Stimulated activated CD4-positive, alpha-beta T cell treated with anti-CD3 and anti-CD28 coated beads, Interleukin-15, amount 100 ng/mL, for 48 hours (primary cell): ENCODE data around the gene RTN4RL2.

ENCODE experiments used
- DNase-seq, 2 donors: peaks; one replicate each; pipeline ENCODE4 v3.0.0-alpha.2; 2020; ENCODE audit warnings: low read depth in 2 of 2

Gene RTN4RL2

DNA sequence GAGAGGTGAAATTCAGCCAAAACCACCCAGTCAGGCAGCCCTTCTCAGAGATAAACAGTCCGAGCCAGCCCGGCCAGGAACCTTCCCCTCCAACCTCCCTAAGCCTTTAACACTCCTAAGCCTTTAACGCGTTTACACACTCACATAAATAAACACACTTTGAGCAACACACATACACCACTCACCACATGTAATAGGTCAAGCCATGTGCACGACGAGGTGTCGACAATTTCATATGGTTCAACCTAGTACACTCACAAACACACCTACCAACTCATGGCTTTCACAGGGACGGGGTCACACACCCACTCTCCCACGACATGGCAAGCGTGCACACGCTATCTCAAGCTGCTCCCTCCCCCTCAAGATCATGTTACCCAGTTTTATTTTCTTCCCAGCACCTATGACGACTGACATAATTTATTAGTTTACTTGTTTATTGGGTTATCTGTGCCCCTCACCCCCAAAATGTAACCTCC, 39.7 kb downstream of the RTN4RL2 start:
- no peak for DNase-seq

GRCh38 chr11:57500515-57500914, 40.2 kb downstream of the RTN4RL2 start:
- DNase-seq: no peak

- DNase-seq: no peak
Observed at GRCh38 chr11:57500926-57501325, 40.6 kb downstream of the RTN4RL2 start.

DNA sequence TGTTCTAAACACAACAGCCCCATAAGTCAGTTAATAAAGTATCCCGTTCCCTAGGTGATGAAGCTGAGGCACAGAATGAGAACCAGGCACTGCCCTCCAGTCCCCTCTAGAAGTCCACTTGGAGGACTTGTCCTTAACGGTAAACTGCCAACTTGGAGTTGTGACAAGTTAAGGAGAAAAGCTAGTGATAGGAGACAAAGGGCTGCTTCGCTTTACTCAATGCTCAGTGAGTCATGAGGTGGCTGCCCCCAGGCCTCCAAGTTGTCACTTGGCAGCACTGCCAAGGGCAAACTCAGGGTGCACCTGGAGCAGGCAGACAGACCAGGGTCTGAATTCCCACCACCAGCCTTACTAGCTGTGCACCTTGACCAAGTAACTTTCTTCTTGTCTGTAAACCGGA, 41.6 kb downstream of the RTN4RL2 start:
- DNase-seq: no peak

DNA sequence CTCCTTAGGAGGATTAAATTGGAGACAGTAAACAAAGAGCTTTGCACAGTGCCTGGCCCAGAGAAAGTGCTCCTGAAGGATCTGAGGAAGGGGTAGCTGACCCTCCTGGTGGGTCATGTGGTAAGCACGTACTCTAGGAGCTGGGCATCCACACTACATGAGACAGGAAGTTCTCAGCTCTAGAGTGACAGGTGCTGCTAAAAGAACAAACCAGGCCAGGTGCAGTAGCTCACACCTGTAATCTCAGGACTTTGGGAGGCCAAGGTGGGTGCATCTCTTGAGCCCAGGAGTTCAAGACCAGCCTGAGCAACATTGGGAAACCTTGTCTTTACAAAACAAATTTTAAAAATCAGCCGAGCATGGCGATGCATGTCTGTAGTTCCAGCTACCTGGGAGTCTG, 42.0 kb downstream of the RTN4RL2 start:
- no peak for DNase-seq

DNA sequence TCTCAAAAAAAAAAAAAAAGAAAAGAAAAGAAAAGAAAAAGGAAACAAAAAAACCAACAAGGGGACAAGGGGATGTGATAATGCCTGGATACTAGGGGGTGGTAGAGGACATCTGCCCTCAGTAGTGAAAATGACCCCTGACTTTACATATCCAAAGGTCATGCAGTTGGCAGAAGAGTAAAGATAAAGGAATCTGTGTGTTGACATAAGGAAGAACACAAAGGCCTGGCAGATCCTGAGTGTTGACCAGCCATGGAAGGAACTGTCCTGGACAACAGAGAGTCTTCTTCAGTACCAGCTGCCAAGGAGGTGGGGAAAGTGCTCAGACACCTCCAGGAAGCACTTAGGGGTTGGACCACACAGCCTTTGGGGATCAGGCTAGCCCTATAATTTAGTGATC, 42.5 kb downstream of the RTN4RL2 start:
- DNase-seq: no peak

- DNase-seq: no peak
Observed at GRCh38 chr11:57504511-57504910, 44.2 kb downstream of the RTN4RL2 start.

GRCh38 chr11:57506522-57506921, 46.2 kb downstream of the RTN4RL2 start:
- DNase-seq: no peak

DNA sequence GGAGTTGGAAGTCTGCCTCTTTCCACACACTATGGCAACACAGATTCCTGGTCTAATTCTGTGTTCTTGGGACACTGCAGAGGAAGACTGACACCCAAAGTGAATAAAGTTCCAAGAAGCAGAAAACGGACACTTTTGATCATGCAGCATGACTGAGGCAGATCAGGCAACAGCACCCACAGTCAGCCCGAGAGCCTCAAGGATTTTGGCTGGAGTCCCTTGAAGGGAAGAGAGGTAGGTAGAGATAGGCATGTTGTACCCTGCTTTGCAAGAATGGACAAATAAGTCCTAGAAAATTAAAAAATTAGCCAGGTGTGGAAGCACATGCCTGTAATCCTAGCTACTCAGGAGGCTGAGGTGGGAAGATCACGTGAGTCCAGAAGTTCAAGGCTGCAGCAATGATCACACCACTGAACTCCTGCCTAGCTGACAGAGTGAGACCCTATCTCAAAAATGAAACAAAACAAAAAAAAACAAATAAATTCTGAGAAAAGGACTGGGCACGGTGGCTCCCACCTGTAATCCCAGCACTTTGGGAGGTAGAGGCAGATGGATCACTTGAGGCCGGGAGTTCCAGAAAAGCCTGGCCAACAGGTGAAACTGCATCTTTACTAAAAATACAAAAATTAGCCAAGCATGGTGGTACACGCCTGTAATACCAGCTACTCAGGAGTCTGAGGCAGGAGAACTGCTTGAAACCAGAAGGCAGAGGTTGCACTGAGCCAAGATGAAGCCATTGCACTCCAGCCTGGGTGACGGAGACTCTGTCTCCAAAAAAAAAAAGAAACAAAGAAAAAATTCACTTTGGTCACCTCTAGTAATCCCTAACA, 48.2 kb downstream of the RTN4RL2 start:
- DNase-seq: no peak

GRCh38 chr11:57511741-57512430, 51.6 kb downstream of the RTN4RL2 start:
- no peak for DNase-seq

DNA sequence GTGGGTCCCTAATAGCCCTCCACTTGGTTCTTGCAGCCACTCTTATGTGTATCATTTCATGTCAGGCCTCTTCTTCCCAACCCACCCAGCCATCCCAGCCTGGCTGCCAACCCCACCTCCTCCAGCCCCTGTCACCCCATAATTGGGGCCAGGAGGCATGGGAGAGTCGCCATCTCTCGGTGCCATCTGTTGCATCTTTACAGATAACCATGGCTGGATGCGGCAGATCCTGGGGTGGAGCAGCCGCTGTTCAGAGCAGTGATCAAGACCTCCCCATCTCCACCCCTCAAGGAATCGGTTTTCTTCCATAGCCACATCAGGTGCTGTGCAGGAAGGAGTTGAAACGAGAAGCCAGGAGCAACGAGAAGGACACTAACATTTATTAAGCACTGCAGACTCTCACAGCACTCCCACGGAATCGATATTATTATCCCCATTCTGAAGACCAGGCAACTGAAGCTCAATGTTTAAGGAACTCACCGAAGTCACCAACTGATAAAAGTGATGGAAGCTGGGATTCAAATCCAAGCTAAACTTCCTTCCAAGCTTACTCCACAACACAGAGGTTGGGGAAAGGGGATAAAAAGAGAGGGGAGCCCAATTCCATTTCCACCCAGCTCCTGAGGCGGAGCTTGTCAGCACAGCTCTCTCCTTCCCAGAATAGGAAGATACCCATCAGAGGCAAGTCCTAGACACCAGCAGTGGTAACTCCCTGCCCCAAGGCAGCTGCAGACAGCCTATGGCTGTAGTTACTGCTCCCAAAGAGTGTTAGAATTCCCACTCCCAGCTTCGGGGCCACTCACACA, 52.5 kb downstream of the RTN4RL2 start:
- DNase-seq: no peak

GRCh38 chr11:57513452-57513795, 53.1 kb downstream of the RTN4RL2 start:
- no peak for DNase-seq

DNA sequence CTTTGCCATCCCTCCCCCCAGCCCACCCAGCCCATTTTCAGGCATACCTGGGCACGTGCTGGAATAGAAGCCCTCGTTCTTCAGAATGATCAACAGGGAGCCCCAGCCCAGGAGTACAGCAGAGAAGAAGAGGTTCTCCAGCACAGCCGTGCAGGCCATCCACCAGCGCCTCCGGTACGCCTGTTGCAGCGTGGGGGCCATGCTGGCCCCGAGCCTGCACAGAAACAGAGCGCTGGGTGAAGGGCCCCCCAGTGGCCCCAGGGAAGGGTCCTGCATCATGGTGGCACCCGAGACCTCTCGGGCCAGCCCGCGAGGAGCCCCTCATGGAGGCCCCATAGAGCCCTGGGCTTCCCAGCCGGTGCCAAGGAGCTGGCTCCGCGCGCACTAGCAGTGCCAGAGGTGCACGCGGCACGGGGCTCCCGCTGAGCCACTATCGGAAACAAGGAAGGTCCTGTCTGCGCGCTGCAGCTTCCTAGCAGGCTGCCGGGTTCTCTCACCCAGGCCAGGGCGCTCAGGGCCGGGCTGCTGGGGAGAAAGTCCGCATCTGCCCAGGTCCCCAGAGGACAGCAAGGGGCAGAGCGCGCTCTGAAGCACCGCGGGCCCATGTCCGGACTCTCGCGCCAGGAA, 53.7 kb downstream of the RTN4RL2 start:
- DNase-seq: no peak

DNA sequence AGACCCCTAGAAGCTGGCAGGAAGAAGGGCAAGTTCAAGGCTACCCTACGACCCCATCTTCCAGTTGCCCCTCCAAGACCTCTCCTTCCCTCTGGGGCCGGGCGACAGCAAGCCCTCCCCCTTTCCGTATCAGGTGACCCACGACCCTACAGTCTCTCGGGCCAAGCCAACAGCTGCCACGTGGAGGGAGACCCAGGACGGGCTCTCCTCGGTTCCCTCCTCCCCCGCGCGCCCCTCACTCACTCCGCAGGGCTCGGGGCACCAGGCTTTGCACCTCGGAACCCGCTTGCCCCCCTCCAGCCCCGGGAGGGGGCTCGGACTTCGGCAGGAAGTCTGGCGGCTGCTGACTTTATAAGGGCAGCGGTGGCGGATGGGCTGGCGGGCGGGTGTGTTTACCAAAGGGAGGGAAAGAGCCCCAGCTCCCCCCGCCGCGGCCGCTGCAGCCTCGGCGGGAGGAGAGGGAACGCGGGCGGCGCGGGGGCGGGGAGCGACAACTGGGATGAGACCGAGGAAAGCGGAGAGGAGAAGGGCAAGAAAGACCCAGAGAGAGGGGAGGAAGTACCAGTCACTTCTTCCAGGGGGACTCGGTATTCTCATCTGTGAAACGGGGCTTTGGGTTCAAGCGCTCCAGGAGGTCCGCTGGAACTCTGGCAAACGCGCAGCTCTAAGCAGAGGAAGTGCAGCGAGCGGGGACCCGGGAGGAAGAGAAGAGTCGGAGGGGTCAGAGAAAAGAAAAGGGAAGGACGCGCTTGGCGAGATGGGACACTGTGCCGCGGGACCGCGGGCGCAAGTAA, 54.4 kb downstream of the RTN4RL2 start:
- peak; percentile 20 to 35 for DNase-seq

DNA sequence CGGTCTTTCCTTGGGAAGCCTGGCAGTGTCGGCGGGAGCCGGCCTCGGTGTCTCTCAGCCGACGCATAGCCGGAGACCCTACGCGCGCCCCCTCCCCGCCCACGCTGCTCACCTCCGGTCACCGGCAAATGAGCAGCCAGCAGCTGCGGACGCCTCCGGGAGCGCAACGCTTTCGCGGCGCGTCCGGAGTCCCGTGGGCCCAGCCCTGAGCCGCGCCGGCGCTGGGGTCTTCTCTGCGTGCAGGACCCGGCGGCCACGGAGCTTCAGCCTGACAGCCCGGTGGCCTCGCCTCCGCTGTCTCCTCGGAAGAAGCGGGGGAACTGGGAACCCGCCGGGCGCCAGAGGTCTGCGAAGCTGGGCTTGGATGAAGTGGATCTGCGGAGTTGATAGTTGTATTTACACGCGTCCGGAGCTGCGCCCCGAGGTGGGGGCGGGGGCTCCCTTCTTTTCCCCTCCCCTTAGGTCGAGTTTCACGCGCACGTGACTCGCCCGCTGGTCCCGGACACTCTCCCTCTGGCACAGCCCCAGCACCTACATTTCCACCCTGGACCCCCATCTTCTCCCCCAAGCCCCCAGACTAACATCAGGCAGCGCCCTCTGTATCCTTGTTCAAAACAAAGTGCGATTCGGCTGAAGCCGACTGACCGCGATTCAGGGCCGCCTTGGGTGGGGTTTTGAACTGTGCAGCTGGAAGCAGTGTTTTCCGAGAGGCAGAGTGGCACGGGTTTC, 55.2 kb downstream of the RTN4RL2 start, which contains the start of gene SLC43A1:
SLC43A1 (minus strand) TSS at position 371 of the 729 bp plus-strand sequence. CDS start 1,591 bp downstream, outside the sequence.
- peak in 1 of 2 donors; percentile 19 for DNase-seq

DNA sequence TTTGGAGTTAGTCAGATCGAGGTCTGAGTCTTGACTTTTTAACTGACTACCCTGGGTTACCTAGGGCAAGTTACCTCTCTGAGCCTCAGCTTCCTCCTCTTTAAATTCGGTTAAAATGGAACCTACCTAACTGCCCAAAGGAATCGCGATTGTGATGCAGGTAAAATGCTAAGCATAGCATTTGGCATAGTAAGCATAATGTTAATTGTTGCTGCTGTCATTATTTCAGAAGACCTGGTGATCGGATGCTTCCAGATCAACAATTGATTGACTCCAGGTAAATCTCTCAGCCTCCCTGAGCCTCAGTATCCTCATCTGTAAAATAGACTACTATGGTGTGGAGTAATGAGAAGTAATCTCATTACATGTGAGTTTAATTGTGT, 55.7 kb downstream of the RTN4RL2 start:
- no peak for DNase-seq

- DNase-seq: no peak
Observed at GRCh38 chr11:57521116-57521515, 60.8 kb downstream of the RTN4RL2 start.

- DNase-seq: no peak
Observed at GRCh38 chr11:57523419-57523818, 63.1 kb downstream of the RTN4RL2 start.
